ENCODE results near the gene SCAMP3.

DNA sequence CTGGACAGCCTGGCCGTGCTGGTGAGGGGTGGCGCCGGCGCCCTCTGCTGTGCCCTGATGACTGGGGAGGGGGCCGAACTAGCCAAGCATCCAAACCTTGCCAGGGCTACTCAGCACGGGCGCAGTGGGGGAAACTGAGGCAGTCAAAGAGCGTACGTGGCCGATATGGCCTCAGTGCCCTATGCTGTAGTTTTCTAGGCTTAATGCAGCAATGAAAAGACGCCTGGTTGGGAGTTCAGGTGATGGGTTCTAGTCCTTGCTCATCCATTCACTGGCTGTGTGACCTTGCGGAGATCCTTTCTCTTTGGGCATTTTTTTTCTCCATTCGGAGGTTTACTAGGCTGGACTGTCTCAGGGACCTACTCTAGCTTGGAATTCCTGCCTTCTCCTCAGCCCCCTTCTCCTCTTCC, 52.8 kb downstream of the SCAMP3 start:
- TF ChIP-seq, protein P1, sequence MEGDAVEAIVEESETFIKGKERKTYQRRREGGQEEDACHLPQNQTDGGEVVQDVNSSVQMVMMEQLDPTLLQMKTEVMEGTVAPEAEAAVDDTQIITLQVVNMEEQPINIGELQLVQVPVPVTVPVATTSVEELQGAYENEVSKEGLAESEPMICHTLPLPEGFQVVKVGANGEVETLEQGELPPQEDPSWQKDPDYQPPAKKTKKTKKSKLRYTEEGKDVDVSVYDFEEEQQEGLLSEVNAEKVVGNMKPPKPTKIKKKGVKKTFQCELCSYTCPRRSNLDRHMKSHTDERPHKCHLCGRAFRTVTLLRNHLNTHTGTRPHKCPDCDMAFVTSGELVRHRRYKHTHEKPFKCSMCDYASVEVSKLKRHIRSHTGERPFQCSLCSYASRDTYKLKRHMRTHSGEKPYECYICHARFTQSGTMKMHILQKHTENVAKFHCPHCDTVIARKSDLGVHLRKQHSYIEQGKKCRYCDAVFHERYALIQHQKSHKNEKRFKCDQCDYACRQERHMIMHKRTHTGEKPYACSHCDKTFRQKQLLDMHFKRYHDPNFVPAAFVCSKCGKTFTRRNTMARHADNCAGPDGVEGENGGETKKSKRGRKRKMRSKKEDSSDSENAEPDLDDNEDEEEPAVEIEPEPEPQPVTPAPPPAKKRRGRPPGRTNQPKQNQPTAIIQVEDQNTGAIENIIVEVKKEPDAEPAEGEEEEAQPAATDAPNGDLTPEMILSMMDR (conservative IDR thresholded peaks at IDR 0.05; ENCODE audit: low read depth, low read length): no peak
- TF ChIP-seq POLR2A (IDR thresholded peaks at IDR 0.05; ENCODE audit: low read depth, low read length) (no peak), RFX5 (IDR thresholded peaks at IDR 0.05; ENCODE audit: low read depth, low read length) (no peak), MXI1 (IDR thresholded peaks at IDR 0.05; ENCODE audit: borderline replicate concordance, low read depth, low read length) (no peak), CHD1 (IDR thresholded peaks at IDR 0.05; ENCODE audit: low read depth, low read length) (no peak), RCOR1 (IDR thresholded peaks at IDR 0.05; ENCODE audit: insufficient replicate concordance, low read length) (no peak), MAFK (IDR thresholded peaks at IDR 0.05; ENCODE audit: low read depth, low read length) (no peak), MAZ (IDR thresholded peaks at IDR 0.05; ENCODE audit: borderline replicate concordance, low read depth, low read length) (no peak), SMC3 (IDR thresholded peaks at IDR 0.05; ENCODE audit: low read depth, low read length) (no peak), RAD21 (IDR thresholded peaks at IDR 0.05; ENCODE audit: low read length) (no peak), CEBPB (IDR thresholded peaks at IDR 0.05; ENCODE audit: low read depth, low read length) (no peak)
- TF ChIP-seq, protein P2, sequence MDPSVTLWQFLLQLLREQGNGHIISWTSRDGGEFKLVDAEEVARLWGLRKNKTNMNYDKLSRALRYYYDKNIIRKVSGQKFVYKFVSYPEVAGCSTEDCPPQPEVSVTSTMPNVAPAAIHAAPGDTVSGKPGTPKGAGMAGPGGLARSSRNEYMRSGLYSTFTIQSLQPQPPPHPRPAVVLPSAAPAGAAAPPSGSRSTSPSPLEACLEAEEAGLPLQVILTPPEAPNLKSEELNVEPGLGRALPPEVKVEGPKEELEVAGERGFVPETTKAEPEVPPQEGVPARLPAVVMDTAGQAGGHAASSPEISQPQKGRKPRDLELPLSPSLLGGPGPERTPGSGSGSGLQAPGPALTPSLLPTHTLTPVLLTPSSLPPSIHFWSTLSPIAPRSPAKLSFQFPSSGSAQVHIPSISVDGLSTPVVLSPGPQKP (IDR thresholded peaks at IDR 0.05; ENCODE audit: borderline replicate concordance, low read depth, low read length): no peak
- TF ChIP-seq, protein P3, sequence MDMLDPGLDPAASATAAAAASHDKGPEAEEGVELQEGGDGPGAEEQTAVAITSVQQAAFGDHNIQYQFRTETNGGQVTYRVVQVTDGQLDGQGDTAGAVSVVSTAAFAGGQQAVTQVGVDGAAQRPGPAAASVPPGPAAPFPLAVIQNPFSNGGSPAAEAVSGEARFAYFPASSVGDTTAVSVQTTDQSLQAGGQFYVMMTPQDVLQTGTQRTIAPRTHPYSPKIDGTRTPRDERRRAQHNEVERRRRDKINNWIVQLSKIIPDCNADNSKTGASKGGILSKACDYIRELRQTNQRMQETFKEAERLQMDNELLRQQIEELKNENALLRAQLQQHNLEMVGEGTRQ (IDR thresholded peaks at IDR 0.05; ENCODE audit: low read depth, low read length): no peak
